ENCODE results near the gene FUOM. TPM values are rescaled to one million over a fixed set of nuclear protein-coding genes. Genes with fewer than 3 reads are reported as not detected.

Gene FUOM
- total RNA-seq, 1 donor from 2014 or later = 9.3 TPM

- Histone ChIP-seq H3K79me2 (ENCODE audit: low read depth) (peaks cover 44% of the 10 kb centered on the region), H3K27me3 (no peaks in the 10 kb centered on the region), H3K4me3 (peak within 1 kb of the TSS; percentile 96), H3K9me3 (ENCODE audit: low read depth) (no peaks in the 10 kb centered on the region), H3K4me1 (peaks cover 11% of the 10 kb centered on the region), H3F3A (ENCODE audit: low read depth) (peaks cover 9% of the 10 kb centered on the region), H3K4me2 (peak within 1 kb of the TSS; percentile 99), H2AFZ (replicated peaks) (peak within 1 kb of the TSS; percentile 38), H3K36me3 (no peaks in the 10 kb centered on the region), H4K20me1 (ENCODE audit: low read depth) (peaks cover 6% of the 10 kb centered on the region), H3K27ac (peak within 1 kb of the TSS; percentile 16), H3K9ac (peak within 1 kb of the TSS; percentile 78)
- Mint-ChIP-seq H3K9me3 (no peaks in the 10 kb centered on the region), H3K4me3 (peak within 1 kb of the TSS; percentile 98), H3K27ac (peak within 1 kb of the TSS; percentile 92), H3K27me3 (ENCODE audit: insufficient read depth, low read depth) (peaks cover 5% of the 10 kb centered on the region), H3K36me3 (peaks cover 10% of the 10 kb centered on the region), H3K4me1 (peaks cover 16% of the 10 kb centered on the region)
- TF ChIP-seq EZH2phosphoT487 (IDR thresholded peaks at IDR 0.05) (no peak), EZH2 (IDR thresholded peaks at IDR 0.05) (no peak), CTCF (IDR thresholded peaks at IDR 0.05) (peak; percentile 24)
- DNase-seq (ENCODE audit: low spot score) = peak; percentile 99
These were observed 36.3 kb upstream of the FUOM start, which contains the start of gene MTG1 for GRCh38 chr10:133394064-133394663. Gene MTG1, plus strand, starts transcription at chr10:133394157. Its CDS starts 64 bp downstream, at chr10:133394221.

DNA sequence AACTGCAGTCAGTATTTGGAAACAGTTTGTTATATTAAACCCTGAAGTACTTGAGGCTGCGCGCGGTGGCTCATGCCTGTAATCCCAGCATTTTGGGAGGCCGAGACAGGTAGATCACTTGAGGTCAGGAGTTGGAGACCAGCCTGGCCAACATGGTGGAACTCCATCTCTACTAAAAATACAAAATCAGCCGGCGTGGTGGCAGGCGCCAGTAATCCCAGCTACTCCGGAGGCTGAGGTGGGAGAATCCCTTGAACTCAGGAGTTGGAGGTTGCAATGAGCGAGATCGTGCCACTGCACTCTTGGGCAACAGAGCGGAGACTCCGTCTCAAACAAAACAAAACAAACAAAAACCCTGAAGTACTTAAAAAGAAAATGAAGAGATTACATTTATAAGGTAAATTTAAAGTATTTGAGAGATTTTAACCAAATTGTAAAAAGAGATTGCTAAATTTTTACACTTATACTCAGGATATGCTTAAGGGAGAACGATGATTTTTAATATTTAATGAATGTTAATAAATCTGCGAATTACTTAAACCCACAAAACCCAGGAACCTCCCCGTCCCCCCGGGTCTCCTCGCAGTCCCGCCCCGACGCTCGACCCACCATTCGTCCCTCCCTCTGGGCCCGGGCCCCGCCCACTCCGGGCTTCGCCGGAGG lies 35.7 kb upstream of the FUOM start:
- Histone ChIP-seq H3F3A (ENCODE audit: low read depth) (peaks cover 9% of the 10 kb centered on the region), H3K9me3 (ENCODE audit: low read depth) (no peaks in the 10 kb centered on the region), H3K9ac (no peak overlapping the region), H3K36me3 (no peaks in the 10 kb centered on the region), H3K27me3 (no peaks in the 10 kb centered on the region), H2AFZ (replicated peaks) (peak overlapping the region; percentile 38), H4K20me1 (ENCODE audit: low read depth) (peaks cover 6% of the 10 kb centered on the region), H3K79me2 (ENCODE audit: low read depth) (peaks cover 39% of the 10 kb centered on the region), H3K4me1 (peaks cover 11% of the 10 kb centered on the region), H3K4me3 (peak overlapping the region; percentile 96), H3K27ac (no peak overlapping the region), H3K4me2 (peak overlapping the region; percentile 99)
- Mint-ChIP-seq H3K27me3 (ENCODE audit: insufficient read depth, low read depth) (peaks cover 5% of the 10 kb centered on the region), H3K4me1 (peaks cover 16% of the 10 kb centered on the region), H3K27ac (peak overlapping the region; percentile 83), H3K4me3 (peak overlapping the region; percentile 98), H3K9me3 (no peaks in the 10 kb centered on the region), H3K36me3 (peaks cover 9% of the 10 kb centered on the region)
- no peak for DNase-seq (ENCODE audit: low spot score)
- no peak for TF ChIP-seq EZH2phosphoT487 (IDR thresholded peaks at IDR 0.05)
- TF ChIP-seq EZH2 (IDR thresholded peaks at IDR 0.05) = no peak
- TF ChIP-seq CTCF (IDR thresholded peaks at IDR 0.05) = no peak

- Histone ChIP-seq H3F3A (ENCODE audit: low read depth) (peaks cover 9% of the 10 kb centered on the region), H3K4me3 (no peak overlapping the region), H3K9me3 (ENCODE audit: low read depth) (no peaks in the 10 kb centered on the region), H4K20me1 (ENCODE audit: low read depth) (peaks cover 6% of the 10 kb centered on the region), H3K4me1 (peaks cover 11% of the 10 kb centered on the region), H3K4me2 (no peak overlapping the region), H2AFZ (replicated peaks) (no peak overlapping the region), H3K79me2 (ENCODE audit: low read depth) (peaks cover 27% of the 10 kb centered on the region), H3K36me3 (no peaks in the 10 kb centered on the region), H3K9ac (no peak overlapping the region), H3K27ac (no peak overlapping the region), H3K27me3 (no peaks in the 10 kb centered on the region)
- TF ChIP-seq CTCF (IDR thresholded peaks at IDR 0.05) = no peak
- TF ChIP-seq EZH2phosphoT487 (IDR thresholded peaks at IDR 0.05) = no peak
- TF ChIP-seq EZH2 (IDR thresholded peaks at IDR 0.05) = no peak
- Mint-ChIP-seq H3K9me3 (no peaks in the 10 kb centered on the region), H3K36me3 (no peaks in the 10 kb centered on the region), H3K27ac (no peak overlapping the region), H3K27me3 (ENCODE audit: insufficient read depth, low read depth) (peaks cover 5% of the 10 kb centered on the region), H3K4me3 (no peak overlapping the region), H3K4me1 (peaks cover 19% of the 10 kb centered on the region)
- DNase-seq (ENCODE audit: low spot score) = no peak
These were observed 34.1 kb upstream of the FUOM start for GRCh38 chr10:133391761-133392518.

Data from neural progenitor cell (in vitro differentiated cells).